Stomach (tissue), 4 donors: ENCODE data around the gene TPST1.

ENCODE experiments used
- EP300 ChIP-seq: sonication (generic); formaldehyde crosslinking; IDR thresholded peaks from one replicate; pipeline ENCODE4 v1.6.1; 2017; ENCODE audit warnings: antibody characterized with exemption
- POLR2A ChIP-seq, 4 donors: fragments of 450-650 bp; IDR thresholded peaks; one replicate each; pipeline ENCODE4 v1.6.1; 2016; ENCODE audit warnings: antibody characterized with exemption in 4 of 4, control low read depth in 2 of 4, mild to moderate bottlenecking in 1 of 4, moderate library complexity in 1 of 4
- POLR2AphosphoS5 ChIP-seq, 3 donors: sonication (generic); formaldehyde crosslinking; IDR thresholded peaks; one replicate each; pipeline ENCODE4 v1.6.1; 2016; ENCODE audit warnings: antibody characterized with exemption in 3 of 3
- TF ChIP-seq, protein P1 (sequence below), 7 experiments: fragments of 450-650 bp in 4 of 7; fragments of 200-600 bp in 3 of 7; sonication (generic) in 3 of 7; IDR thresholded peaks; one replicate each; pipeline ENCODE4 v1.5.1; 2016 to 2019; ENCODE audit warnings: antibody characterized with exemption in 7 of 7, control low read depth in 2 of 7, mild to moderate bottlenecking in 1 of 7

DNA sequence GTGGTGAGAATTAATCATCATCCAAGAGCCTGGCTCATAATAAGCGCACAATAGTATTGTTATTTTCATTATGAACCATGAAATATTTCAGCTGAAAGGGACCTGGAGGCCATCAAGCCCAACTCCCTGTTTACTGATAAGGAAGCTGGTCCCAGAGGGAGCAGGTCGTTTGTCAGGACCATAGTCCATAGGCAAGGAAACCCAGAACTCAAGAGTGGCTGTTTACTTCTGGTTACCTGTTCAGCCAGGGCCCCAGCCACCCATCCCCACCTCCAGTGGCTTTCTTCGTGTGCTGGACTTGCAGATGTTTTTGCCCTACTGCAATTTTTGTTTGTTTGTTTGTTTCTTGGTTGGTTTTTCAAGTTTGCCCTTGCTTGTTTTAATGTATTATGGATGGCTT, 152.0 kb downstream of the TPST1 start:
- TF ChIP-seq, protein P1, sequence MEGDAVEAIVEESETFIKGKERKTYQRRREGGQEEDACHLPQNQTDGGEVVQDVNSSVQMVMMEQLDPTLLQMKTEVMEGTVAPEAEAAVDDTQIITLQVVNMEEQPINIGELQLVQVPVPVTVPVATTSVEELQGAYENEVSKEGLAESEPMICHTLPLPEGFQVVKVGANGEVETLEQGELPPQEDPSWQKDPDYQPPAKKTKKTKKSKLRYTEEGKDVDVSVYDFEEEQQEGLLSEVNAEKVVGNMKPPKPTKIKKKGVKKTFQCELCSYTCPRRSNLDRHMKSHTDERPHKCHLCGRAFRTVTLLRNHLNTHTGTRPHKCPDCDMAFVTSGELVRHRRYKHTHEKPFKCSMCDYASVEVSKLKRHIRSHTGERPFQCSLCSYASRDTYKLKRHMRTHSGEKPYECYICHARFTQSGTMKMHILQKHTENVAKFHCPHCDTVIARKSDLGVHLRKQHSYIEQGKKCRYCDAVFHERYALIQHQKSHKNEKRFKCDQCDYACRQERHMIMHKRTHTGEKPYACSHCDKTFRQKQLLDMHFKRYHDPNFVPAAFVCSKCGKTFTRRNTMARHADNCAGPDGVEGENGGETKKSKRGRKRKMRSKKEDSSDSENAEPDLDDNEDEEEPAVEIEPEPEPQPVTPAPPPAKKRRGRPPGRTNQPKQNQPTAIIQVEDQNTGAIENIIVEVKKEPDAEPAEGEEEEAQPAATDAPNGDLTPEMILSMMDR (IDR thresholded peaks at IDR 0.05): no peak
- TF ChIP-seq POLR2A (IDR thresholded peaks at IDR 0.05) (no peak), POLR2AphosphoS5 (IDR thresholded peaks at IDR 0.05) (no peak), EP300 (no peak)
